Uterus (tissue), 2 donors: ENCODE measurements around the gene CDC27.

Source experiments
- POLR2A ChIP-seq, 2 donors: fragments of 450-650 bp; IDR thresholded peaks; one replicate each; pipeline ENCODE4 v1.6.1; 2016; ENCODE audit warnings: antibody characterized with exemption in 2 of 2, mild to moderate bottlenecking in 1 of 2, moderate library complexity in 1 of 2
- TF ChIP-seq, protein P1 (sequence below), 4 experiments: fragments of 200-600 bp in 2 of 4; fragments of 450-650 bp in 2 of 4; sonication (generic) in 2 of 4; IDR thresholded peaks; one replicate each; pipeline ENCODE4 v1.5.1; 2016 to 2019; ENCODE audit warnings: antibody characterized with exemption in 4 of 4, mild to moderate bottlenecking in 2 of 4, moderate library complexity in 1 of 4

DNA sequence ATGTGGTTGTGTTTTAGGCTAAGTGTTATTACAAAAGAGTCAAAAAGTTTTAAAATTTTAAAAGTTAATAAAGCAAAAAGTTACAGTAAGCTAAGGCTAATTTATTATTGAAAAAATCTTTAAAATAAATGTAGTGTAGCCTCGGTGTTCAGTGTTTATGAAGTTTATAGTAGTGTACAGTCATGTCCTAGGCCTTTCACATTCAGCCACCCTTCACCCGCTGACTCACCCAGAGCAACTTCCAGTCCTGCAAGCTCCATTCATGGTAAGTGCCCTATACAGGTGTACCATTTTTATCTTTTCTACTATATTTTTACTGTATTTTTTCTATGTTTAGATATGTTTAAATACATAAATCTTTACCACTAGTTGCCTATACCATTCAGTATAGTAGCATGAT lies 111.5 kb downstream of the CDC27 start:
- TF ChIP-seq POLR2A (IDR thresholded peaks at IDR 0.05): no peak
- TF ChIP-seq, protein P1, sequence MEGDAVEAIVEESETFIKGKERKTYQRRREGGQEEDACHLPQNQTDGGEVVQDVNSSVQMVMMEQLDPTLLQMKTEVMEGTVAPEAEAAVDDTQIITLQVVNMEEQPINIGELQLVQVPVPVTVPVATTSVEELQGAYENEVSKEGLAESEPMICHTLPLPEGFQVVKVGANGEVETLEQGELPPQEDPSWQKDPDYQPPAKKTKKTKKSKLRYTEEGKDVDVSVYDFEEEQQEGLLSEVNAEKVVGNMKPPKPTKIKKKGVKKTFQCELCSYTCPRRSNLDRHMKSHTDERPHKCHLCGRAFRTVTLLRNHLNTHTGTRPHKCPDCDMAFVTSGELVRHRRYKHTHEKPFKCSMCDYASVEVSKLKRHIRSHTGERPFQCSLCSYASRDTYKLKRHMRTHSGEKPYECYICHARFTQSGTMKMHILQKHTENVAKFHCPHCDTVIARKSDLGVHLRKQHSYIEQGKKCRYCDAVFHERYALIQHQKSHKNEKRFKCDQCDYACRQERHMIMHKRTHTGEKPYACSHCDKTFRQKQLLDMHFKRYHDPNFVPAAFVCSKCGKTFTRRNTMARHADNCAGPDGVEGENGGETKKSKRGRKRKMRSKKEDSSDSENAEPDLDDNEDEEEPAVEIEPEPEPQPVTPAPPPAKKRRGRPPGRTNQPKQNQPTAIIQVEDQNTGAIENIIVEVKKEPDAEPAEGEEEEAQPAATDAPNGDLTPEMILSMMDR (IDR thresholded peaks at IDR 0.05): no peak
